GM12878 (cell line): ENCODE measurements around the gene ANGEL1. TPM values are rescaled to one million over a fixed set of nuclear protein-coding genes. Genes with fewer than 3 reads are reported as not detected.

Experiments used
- ATAC-seq: fragments of 200-7000 bp; cut with Tn5 transposase; 3 replicates; pipeline ENCODE4 v1.9.1; 2020; ENCODE audit warnings: mild to moderate bottlenecking, moderate library complexity
- BruUV-seq: library from RNA; stranded (reverse); fragments of 400-500 nt; replicated peaks from 2 replicates; lab custom pipeline; 2021; lab: Mats Ljungman, UMichigan
- CTCF ChIA-PET: fragments of 300-600 bp; sonication (Branson Sonifier 250); formaldehyde crosslinking; extraction: SDS; loops from one replicate; lab custom pipeline; 2021; ENCODE audit warnings: inconsistent platforms; lab: Yijun Ruan, JAX
- POLR2A ChIA-PET: fragments of 350-600 bp; formaldehyde crosslinking; extraction: SDS; loops from one replicate; lab custom pipeline; 2021; ENCODE audit warnings: inconsistent platforms; lab: Charles Lee
- RAD21 ChIA-PET: fragments of 300-600 bp; sonication (Branson Sonifier 250); formaldehyde crosslinking; loops from one replicate; lab custom pipeline; 2023; ENCODE audit warnings: antibody characterized with exemption; ENCODE audit not compliant: unreplicated experiment; lab: Charles Lee
- SMC1A ChIA-PET: fragments of 300-600 bp; sonication (Branson Sonifier 250); formaldehyde crosslinking; loops from one replicate; lab custom pipeline; 2023; ENCODE audit not compliant: unreplicated experiment, uncharacterized antibody; lab: Charles Lee
- DNase-seq: peaks from one replicate; pipeline ENCODE4 v3.0.0-alpha.2; 2011; ENCODE audit warnings: low read depth, low spot score
- FAIRE-seq: peaks from 3 replicates; lab custom pipeline; 2011; peaks lifted over from hg19 to GRCh38; lab: Jason Lieb, UNC
- H2AFZ ChIP-seq: 2 replicates; pipeline ENCODE4 v1.6.0; 2011; ENCODE audit warnings: low read depth, low read length, control low read depth; ENCODE audit not compliant: control insufficient read depth
- H3K27ac ChIP-seq: 2 replicates; pipeline ENCODE4 v1.5.1; 2011; ENCODE audit warnings: control low read depth; ENCODE audit not compliant: control insufficient read depth, insufficient read depth
- H3K27me3 ChIP-seq, 2 experiments: replicated peaks in 1 of 2; 2 replicates each; pipeline versions ENCODE4 v1.6.0 to v1.6.1; 2011; ENCODE audit warnings: low read length in 1 of 2; ENCODE audit not compliant: control insufficient read depth in 2 of 2, insufficient read depth in 2 of 2
- H3K36me3 ChIP-seq, 2 experiments: 2 replicates each; pipeline ENCODE4 v1.5.1; 2011; ENCODE audit warnings: low read length in 1 of 2; ENCODE audit not compliant: control insufficient read depth in 2 of 2, insufficient read depth in 2 of 2
- H3K4me1 ChIP-seq: 2 replicates; pipeline ENCODE4 v1.6.1; 2011; ENCODE audit warnings: mild to moderate bottlenecking, low read length, moderate library complexity, mixed read lengths; ENCODE audit not compliant: control insufficient read depth, insufficient read depth
- H3K4me2 ChIP-seq: 2 replicates; pipeline ENCODE4 v1.6.0; 2011; ENCODE audit warnings: control low read depth; ENCODE audit not compliant: control insufficient read depth, insufficient read depth
- H3K4me3 ChIP-seq: fragments of 200-600 bp; sonication (generic); 2 replicates; pipeline ENCODE4 v1.5.1; 2016
- H3K79me2 ChIP-seq: 2 replicates; pipeline ENCODE4 v1.6.0; 2011; ENCODE audit warnings: low read length; ENCODE audit not compliant: control insufficient read depth, insufficient read depth
- H3K9ac ChIP-seq: 2 replicates; pipeline ENCODE4 v1.8.0; 2011; ENCODE audit warnings: low read length, control low read depth, mixed read lengths; ENCODE audit not compliant: control insufficient read depth, insufficient read depth
- H3K9me3 ChIP-seq: replicated peaks from 3 replicates; pipeline ENCODE4 v1.5.1; 2011; ENCODE audit warnings: mild to moderate bottlenecking, low read length; ENCODE audit not compliant: control insufficient read depth, insufficient read depth
- H4K20me1 ChIP-seq: 2 replicates; pipeline ENCODE4 v1.6.0; 2011; ENCODE audit not compliant: control insufficient read depth, insufficient read depth
- CEBPB ChIP-seq, 2 experiments: fragments of 150-350 bp in 1 of 2; IDR thresholded peaks; 2 replicates each; pipeline ENCODE4 v1.6.1; 2012 to 2014; ENCODE audit warnings: low read depth in 2 of 2, low read length in 2 of 2, borderline replicate concordance in 1 of 2, inconsistent platforms in 1 of 2
- CHD1 ChIP-seq: IDR thresholded peaks from 2 replicates; pipeline ENCODE4 v1.6.1; 2012; ENCODE audit warnings: low read depth, low read length, improper control_type of control experiment
- CHD4 ChIP-seq: fragments of 200-600 bp; sonication (generic); IDR thresholded peaks from 2 replicates; pipeline ENCODE4 v1.6.1; 2016; ENCODE audit warnings: mild to moderate bottlenecking
- CREB1 ChIP-seq: IDR thresholded peaks from 2 replicates; pipeline ENCODE4 v1.6.1; 2012; ENCODE audit warnings: low read depth, mild to moderate bottlenecking, inconsistent platforms
- CREM ChIP-seq: IDR thresholded peaks from 2 replicates; pipeline ENCODE4 v1.6.1; 2014; ENCODE audit warnings: antibody characterized with exemption, low read depth
- DPF2 ChIP-seq: fragments of 450-650 bp; IDR thresholded peaks from 2 replicates; pipeline ENCODE4 v1.6.1; 2017; ENCODE audit warnings: mild to moderate bottlenecking
- EED ChIP-seq: sonication (generic); IDR thresholded peaks from 2 replicates; pipeline ENCODE4 v1.6.1; 2016; ENCODE audit warnings: antibody characterized with exemption, low read depth
- GATAD2B ChIP-seq: fragments of 450-650 bp; conservative IDR thresholded peaks from 2 replicates; pipeline ENCODE4 v1.6.1; 2017; ENCODE audit warnings: low read depth, mild to moderate bottlenecking, moderate library complexity
- IKZF1 ChIP-seq: fragments of 450-650 bp; conservative IDR thresholded peaks from 2 replicates; pipeline ENCODE4 v1.6.1; 2017; ENCODE audit warnings: antibody characterized with exemption, mild to moderate bottlenecking
- IRF4 ChIP-seq: IDR thresholded peaks from 2 replicates; pipeline ENCODE4 v1.6.1; 2011; ENCODE audit warnings: low read depth, low read length
- MEF2A ChIP-seq: IDR thresholded peaks from 2 replicates; pipeline ENCODE4 v1.6.1; 2011; ENCODE audit warnings: low read depth, mild to moderate bottlenecking, low read length, moderate library complexity; ENCODE audit not compliant: insufficient read depth
- MTA3 ChIP-seq: IDR thresholded peaks from 2 replicates; pipeline ENCODE4 v1.6.1; 2012; ENCODE audit warnings: low read length, inconsistent platforms, borderline replicate concordance
- MXI1 ChIP-seq: fragments of 150-350 bp; IDR thresholded peaks from 2 replicates; pipeline ENCODE4 v1.6.1; 2011; ENCODE audit warnings: low read depth, mild to moderate bottlenecking, inconsistent platforms, low read length, improper control_type of control experiment
- NRF1 ChIP-seq: conservative IDR thresholded peaks from 2 replicates; pipeline ENCODE4 v1.6.1; 2011; ENCODE audit warnings: mild to moderate bottlenecking, low read depth, low read length, improper control_type of control experiment
- PAX5 ChIP-seq: IDR thresholded peaks from 2 replicates; pipeline ENCODE4 v1.6.1; 2011; ENCODE audit warnings: low read depth, low read length, borderline replicate concordance
- RUNX3 ChIP-seq: IDR thresholded peaks from 2 replicates; pipeline ENCODE4 v1.6.1; 2012; ENCODE audit warnings: low read length, inconsistent platforms
- SPI1 ChIP-seq: IDR thresholded peaks from 2 replicates; pipeline ENCODE4 v1.6.1; 2011; ENCODE audit warnings: low read depth, mild to moderate bottlenecking, low read length, moderate library complexity, borderline replicate concordance; ENCODE audit not compliant: insufficient read depth
- SRF ChIP-seq, 2 experiments: IDR thresholded peaks; 2 replicates each; pipeline ENCODE4 v1.6.1; 2011; ENCODE audit warnings: low read depth in 2 of 2, low read length in 2 of 2, mild to moderate bottlenecking in 1 of 2, moderate library complexity in 1 of 2
- TAF1 ChIP-seq: IDR thresholded peaks from 2 replicates; pipeline ENCODE4 v1.6.1; 2011; ENCODE audit warnings: mild to moderate bottlenecking, low read depth, low read length, borderline replicate concordance
- YY1 ChIP-seq: IDR thresholded peaks from 2 replicates; pipeline ENCODE4 v1.6.1; 2011; ENCODE audit warnings: low read depth, mild to moderate bottlenecking, low read length
- WGBS: methylation state at CpG from one replicate; pipeline ENCODE4 v1.1.6; 2016; ENCODE audit warnings: low lambda C conversion rate; ENCODE audit not compliant: insufficient replicate concordance, insufficient coverage; ENCODE audit errors: missing lambda C conversion rate; 5-methylcytosine and 5-hydroxymethylcytosine counted together
- in situ Hi-C: fragments of 300-500 bp; cut with MboI; formaldehyde crosslinking; loops from 9 replicates; pipeline ENCODE4 v1.14.3; 2018; ENCODE audit warnings: mixed read lengths
- intact Hi-C: fragments of 100-400 bp; cut with micrococcal nuclease; formaldehyde crosslinking; loops from one replicate; pipeline ENCODE4 v1.14.2; 2022; ENCODE audit not compliant: unreplicated experiment
- polyA plus RNA-seq, 11 experiments: library from polyadenylated mRNA; depleted of rRNA in 4 of 11; unstranded in 6 of 11; stranded (reverse) in 5 of 11; fragments of >200 nt; fragmentation: Nextera tagmentation in 4 of 11; fragmentation: Illumina TruSeq in 1 of 11; extraction: Ambion mirVana in 4 of 11; extraction: Trizol in 1 of 11; gene quantifications; 1 replicate in 1 of 11; 2 replicates in 10 of 11; pipeline versions ENCODE4 v1.2.1 to v1.2.3, GENCODE V29; 2011 to 2016; ENCODE audit warnings: inconsistent platforms in 2 of 11, missing spikeins in 2 of 11, low read depth in 1 of 11
- total RNA-seq, 4 experiments: library from RNA; depleted of rRNA in 3 of 4; stranded (reverse); fragments of >200 nt in 3 of 4; fragmentation: Illumina TruSeq in 1 of 4; extraction: Trizol in 1 of 4; gene quantifications; 2 replicates each; pipeline versions ENCODE4 v1.2.1 to v1.2.3, GENCODE V29; 2013 to 2021
- TF ChIP-seq, protein P1 (sequence below): fragments of 450-650 bp; IDR thresholded peaks from 2 replicates; pipeline ENCODE4 v1.6.1; 2016; ENCODE audit warnings: mild to moderate bottlenecking

ANGEL1 gene
- total and polyA plus RNA-seq, 10 of the 15 experiments (the other 5 are each of a cell fraction or from before 2014, with no cell fraction given) = 1.7 to 29.7 (median 12.3) TPM

DNA sequence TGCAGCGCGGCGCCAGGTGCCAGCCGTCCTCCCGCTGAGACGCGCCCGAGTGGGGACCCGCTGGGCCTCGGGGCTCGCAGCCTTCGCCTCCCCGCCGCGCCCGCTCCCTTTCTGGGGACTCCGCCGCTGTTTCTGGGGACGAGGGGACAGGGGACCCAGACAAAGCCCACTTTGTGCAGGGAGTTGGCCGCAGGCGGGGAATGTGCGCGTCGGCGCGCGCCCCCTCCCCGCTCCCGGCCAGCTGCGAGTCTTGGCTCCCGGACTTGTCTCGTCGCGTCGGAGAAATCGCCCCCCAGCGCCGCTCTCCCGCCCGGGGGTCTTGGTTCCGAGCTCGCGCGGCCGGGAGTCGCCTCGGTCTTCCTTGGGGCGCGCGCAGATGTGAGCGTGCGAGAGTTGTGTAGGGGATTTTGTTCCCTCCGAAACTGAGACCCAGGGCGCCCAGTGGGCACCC, 50.7 kb downstream of the ANGEL1 start:
- H2AFZ ChIP-seq = peak overlapping the region; percentile 66

DNA sequence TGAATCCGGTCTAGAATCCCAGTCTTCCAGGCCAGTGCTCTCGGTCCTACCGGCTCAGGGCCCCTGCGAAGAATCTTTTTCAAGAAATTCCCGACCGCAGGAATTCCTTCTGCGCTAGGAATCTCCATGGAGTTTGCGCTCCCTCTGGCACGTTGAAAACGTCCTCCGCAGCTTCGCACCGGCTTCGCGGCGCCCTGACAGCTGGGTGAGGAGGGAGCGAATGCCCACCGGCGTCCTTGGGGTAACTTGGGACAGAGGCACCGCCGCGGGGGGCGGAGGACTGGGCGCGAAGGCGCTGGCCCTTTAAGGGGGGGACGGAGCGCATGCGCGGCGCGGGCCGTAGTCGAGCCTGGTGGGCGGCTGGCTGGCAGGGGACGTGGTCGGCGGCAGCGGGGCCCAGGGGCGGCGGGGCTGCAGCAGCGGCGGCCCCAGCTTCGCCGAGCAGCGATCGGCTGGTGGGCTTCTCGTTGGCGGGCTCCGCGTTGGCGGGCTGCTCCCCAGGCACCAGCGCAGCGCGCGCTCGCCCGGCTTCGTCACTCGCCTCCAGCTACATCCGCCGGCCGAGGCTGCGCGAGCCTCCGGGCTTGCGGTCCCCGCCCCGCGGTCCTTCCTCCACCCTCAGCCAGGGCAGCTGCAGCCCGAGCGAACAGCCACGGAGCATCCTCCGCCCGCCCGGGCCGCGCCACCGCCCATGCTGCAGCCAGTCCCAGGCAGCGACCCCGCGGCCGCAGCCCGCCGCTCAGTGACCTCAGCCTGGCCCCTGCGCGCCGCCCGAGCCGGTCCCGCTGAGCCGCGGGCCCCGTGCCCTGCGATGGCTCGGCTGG, 51.3 kb downstream of the ANGEL1 start, which contains the start of gene VASH1:
TSS of gene VASH1 (plus strand) at position 333 of the 824 bp plus-strand sequence. CDS start 1,354 bp downstream, outside the sequence.
- BruUV-seq = no TSS peak
- no peaks in the 10 kb centered on the region; the same call in 1 of the 2 replicates for H3K4me1 ChIP-seq
- in situ Hi-C loops = no loop called here
- no peaks in the 10 kb centered on the region for H3K79me2 ChIP-seq
- ChIA-PET CTCF (no interaction called here), RAD21 (no interaction called here), SMC1A (no interaction called here), POLR2A (no interaction called here)
- peaks cover 2 to 7% of the 10 kb centered on the region in 2 experiments for H3K27me3 ChIP-seq
- no peak within 1 kb of the TSS for H3K27ac ChIP-seq
- no peak for DNase-seq
- no peaks in the 10 kb centered on the region for H3K9me3 ChIP-seq
- peak within 1 kb of the TSS; percentile 71 for H3K4me3 ChIP-seq
- intact Hi-C loops = loop anchor here (5.0 kb wide), 1 partner anchor 51 kb away; the partner anchor contains the start of gene ANGEL1
- H3K9ac ChIP-seq = no peak within 1 kb of the TSS; the same call in 1 of the 2 replicates
- 7% methylated on average over 46 of the region's 96 CpGs for WGBS
- no peaks in the 10 kb centered on the region for H3K36me3 ChIP-seq
- peak; percentile 71 for FAIRE-seq
- peak within 1 kb of the TSS; percentile 78 for H3K4me2 ChIP-seq
- ATAC-seq = peak; percentile 95
- no peaks in the 10 kb centered on the region for H4K20me1 ChIP-seq
- peak within 1 kb of the TSS; percentile 66 for H2AFZ ChIP-seq
- TF ChIP-seq IRF4 (no peak), MXI1 (no peak), MTA3 (no peak), CHD4 (no peak), TAF1 (no peak), YY1 (no peak), SRF (IDR thresholded peaks at IDR 0.05; ENCODE audit: low read depth in 2 of 2, low read length in 2 of 2) (no peak), RUNX3 (no peak), IKZF1 (peak; percentile 78), GATAD2B (peak; percentile 48; the same call in 1 of the 2 replicates), SPI1 (no peak), CREM (no peak), CREB1 (no peak), EED (peak; percentile 54; the same call in 1 of the 2 replicates)
- TF ChIP-seq, protein P1, sequence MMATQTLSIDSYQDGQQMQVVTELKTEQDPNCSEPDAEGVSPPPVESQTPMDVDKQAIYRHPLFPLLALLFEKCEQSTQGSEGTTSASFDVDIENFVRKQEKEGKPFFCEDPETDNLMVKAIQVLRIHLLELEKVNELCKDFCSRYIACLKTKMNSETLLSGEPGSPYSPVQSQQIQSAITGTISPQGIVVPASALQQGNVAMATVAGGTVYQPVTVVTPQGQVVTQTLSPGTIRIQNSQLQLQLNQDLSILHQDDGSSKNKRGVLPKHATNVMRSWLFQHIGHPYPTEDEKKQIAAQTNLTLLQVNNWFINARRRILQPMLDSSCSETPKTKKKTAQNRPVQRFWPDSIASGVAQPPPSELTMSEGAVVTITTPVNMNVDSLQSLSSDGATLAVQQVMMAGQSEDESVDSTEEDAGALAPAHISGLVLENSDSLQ = no peak

More for the DNA sequence above, 50.7 kb downstream of the ANGEL1 start:
- Histone ChIP-seq H3K36me3 (no peaks in the 10 kb centered on the region), H3K9me3 (no peaks in the 10 kb centered on the region), H3K9ac (no peak overlapping the region), H3K4me1 (no peaks in the 10 kb centered on the region; the same call in 1 of the 2 replicates), H3K79me2 (no peaks in the 10 kb centered on the region), H3K4me2 (peak overlapping the region; percentile 78), H3K4me3 (peak overlapping the region; percentile 71), H3K27ac (no peak overlapping the region), H3K27me3 (peaks cover 2 to 7% of the 10 kb centered on the region in 2 experiments), H4K20me1 (no peaks in the 10 kb centered on the region)
- RAD21 ChIA-PET = no interaction called here
- ATAC-seq (peak; percentile 12; the same call in 1 of the 3 replicates), DNase-seq (no peak), FAIRE-seq (no peak)
- CTCF ChIA-PET = no interaction called here
- POLR2A ChIA-PET = no interaction called here
- intact Hi-C loops (loop anchor here (5.0 kb wide), 1 partner anchor 50 kb away; the partner anchor contains the start of gene ANGEL1), in situ Hi-C loops (no loop called here)
- 6% methylated on average over 42 of the region's 54 CpGs for WGBS
- SMC1A ChIA-PET = no interaction called here
- TF ChIP-seq PAX5 = no peak
- TF ChIP-seq CEBPB (IDR thresholded peaks at IDR 0.05; ENCODE audit: borderline replicate concordance in 1 of 2, low read depth in 2 of 2, low read length in 2 of 2) = no peak
- TF ChIP-seq DPF2 = 0 out of 2 replicates have a peak, but pooled peaks have one; percentile 15
- TF ChIP-seq IKZF1 = no peak
- no peak for TF ChIP-seq CHD1
- TF ChIP-seq NRF1 = no peak
- TF ChIP-seq MEF2A = no peak
- no TSS peak for BruUV-seq
